ENCODE data around the gene PLA2G4E. TPM values are rescaled to one million over a fixed set of nuclear protein-coding genes. Genes with fewer than 3 reads are reported as not detected.
A peak's percentile ranks its signal among the peaks of the same experiment; 100 is the strongest.

PLA2G4E gene
- total and polyA plus RNA-seq, 2 of the 13 experiments (the other 11 are each of a cell fraction or from before 2014, with no cell fraction given), result not detected

DNA sequence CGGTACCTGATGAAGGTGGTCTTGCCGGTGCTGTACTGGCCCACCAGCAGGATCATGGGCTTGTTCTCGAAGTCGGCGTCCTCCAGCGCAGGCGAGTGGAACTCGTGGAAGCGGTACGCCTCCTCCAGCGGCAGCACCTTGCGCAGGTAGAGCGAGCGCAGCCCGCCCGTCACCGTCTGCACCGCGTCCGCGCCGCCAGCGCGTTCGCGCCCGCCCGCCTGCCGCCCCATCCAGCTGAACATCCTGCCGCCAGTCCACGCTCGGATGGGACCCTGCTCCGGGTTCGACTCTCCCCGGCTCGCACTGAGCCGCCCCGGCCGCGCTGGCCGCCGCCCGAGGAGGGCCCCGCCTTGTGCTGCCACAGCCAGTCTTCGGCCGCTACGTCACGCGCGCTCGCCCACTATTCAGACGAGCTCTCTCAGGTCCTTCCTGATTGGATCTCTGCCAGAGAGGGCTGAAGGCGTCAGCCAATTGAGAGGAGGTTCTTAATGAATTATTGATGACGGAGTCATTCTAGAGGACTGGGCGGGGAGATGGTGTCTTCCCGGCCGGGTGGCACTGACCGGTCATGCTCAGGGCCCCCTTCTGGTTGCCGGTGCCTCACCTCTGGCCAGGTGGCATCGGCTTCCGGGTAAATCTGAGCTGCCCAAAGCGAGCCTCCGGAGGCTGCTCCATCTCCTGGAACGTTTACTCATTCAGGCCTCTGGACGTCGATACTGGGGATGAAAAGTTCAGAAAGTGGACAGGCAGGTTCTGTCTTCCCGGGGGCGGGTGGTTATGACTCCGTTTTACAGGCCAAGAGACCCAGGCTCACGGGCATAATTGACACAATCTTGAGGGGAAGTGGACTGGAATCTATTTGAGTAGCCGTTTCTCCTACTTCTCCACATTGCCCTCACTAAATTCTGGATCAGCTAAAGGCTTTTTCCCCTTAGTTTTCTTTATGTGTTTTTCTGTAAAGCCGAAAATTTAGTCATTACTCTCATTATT lies 48.3 kb downstream of the PLA2G4E start, which contains the start of gene EHD4 (continued):
- TF ChIP-seq, protein P1, sequence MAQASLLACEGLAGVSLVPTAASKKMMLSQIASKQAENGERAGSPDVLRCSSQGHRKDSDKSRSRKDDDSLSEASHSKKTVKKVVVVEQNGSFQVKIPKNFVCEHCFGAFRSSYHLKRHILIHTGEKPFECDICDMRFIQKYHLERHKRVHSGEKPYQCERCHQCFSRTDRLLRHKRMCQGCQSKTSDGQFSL (CRISPR knock-in tag; IDR thresholded peaks at IDR 0.05), result no peak
- TF ChIP-seq, protein P2, sequence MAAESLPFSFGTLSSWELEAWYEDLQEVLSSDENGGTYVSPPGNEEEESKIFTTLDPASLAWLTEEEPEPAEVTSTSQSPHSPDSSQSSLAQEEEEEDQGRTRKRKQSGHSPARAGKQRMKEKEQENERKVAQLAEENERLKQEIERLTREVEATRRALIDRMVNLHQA (CRISPR knock-in tag; IDR thresholded peaks at IDR 0.05), result no peak
- TF ChIP-seq KDM1A (CRISPR knock-in tag; IDR thresholded peaks at IDR 0.05) (no peak), FUBP1 (CRISPR knock-in tag; IDR thresholded peaks at IDR 0.05; ENCODE audit: borderline replicate concordance) (no peak), PCBP2 (optimal IDR thresholded peaks at IDR 0.05; ENCODE audit: low read depth, low read length, poor library complexity, severe bottlenecking) (no peak), POLR2AphosphoS5 (IDR thresholded peaks at IDR 0.05; ENCODE audit: low read depth, low read length) (peak; percentile 42; the same call in 1 of the 2 replicates), HES4 (CRISPR knock-in tag; IDR thresholded peaks at IDR 0.05; ENCODE audit: borderline replicate concordance) (no peak), ZNF512 (CRISPR knock-in tag; IDR thresholded peaks at IDR 0.05) (no peak), ADNP (CRISPR knock-in tag; IDR thresholded peaks at IDR 0.05) (no peak), ZNF496 (CRISPR knock-in tag; IDR thresholded peaks at IDR 0.05; ENCODE audit: insufficient replicate concordance) (no peak), NPAS2 (CRISPR knock-in tag; IDR thresholded peaks at IDR 0.05; ENCODE audit: borderline replicate concordance) (no peak), ZFP36L1 (CRISPR knock-in tag; IDR thresholded peaks at IDR 0.05) (no peak), TAF1 (CRISPR knock-in tag; IDR thresholded peaks at IDR 0.05) (peak; percentile 95), REL (CRISPR knock-in tag; conservative IDR thresholded peaks at IDR 0.05) (no peak), NR1H2 (CRISPR knock-in tag; IDR thresholded peaks at IDR 0.05; ENCODE audit: borderline replicate concordance, low read depth) (peak; percentile 73; the same call in 1 of the 2 replicates), ZNF567 (CRISPR knock-in tag; IDR thresholded peaks at IDR 0.05; ENCODE audit: borderline replicate concordance) (no peak), ZNF782 (CRISPR knock-in tag; IDR thresholded peaks at IDR 0.05; ENCODE audit: borderline replicate concordance) (0 out of 2 replicates have a peak, but pooled peaks have one; percentile 17), SOX6 (IDR thresholded peaks at IDR 0.05) (no peak), SOX6 (CRISPR knock-in tag; IDR thresholded peaks at IDR 0.05) (peak; percentile 39; the same call in 1 of the 2 replicates), NR2F6 (IDR thresholded peaks at IDR 0.05) (no peak), NR2F6 (CRISPR knock-in tag; IDR thresholded peaks at IDR 0.05) (no peak), XRCC5 (optimal IDR thresholded peaks at IDR 0.05; ENCODE audit: low read length) (peak; percentile 52), BRD4 (CRISPR knock-in tag; IDR thresholded peaks at IDR 0.05) (no peak), ZNF30 (CRISPR knock-in tag; IDR thresholded peaks at IDR 0.05) (no peak), KDM5B (CRISPR knock-in tag; IDR thresholded peaks at IDR 0.05; ENCODE audit: borderline replicate concordance) (peak; percentile 94), SMAD1 (CRISPR knock-in tag; IDR thresholded peaks at IDR 0.05; ENCODE audit: borderline replicate concordance, low read depth) (no peak; the same call in 1 of the 2 replicates), TBX2 (CRISPR knock-in tag; IDR thresholded peaks at IDR 0.05; ENCODE audit: borderline replicate concordance) (peak; percentile 35; the same call in 1 of the 2 replicates)

Measured in HepG2 (cell line).